Upper lobe of left lung (tissue), 4 donors: ENCODE measurements around the gene CBS.
"Not testable (repeated sequence)": the region's sequence is repeated elsewhere in the genome, so short reads cannot be mapped to it uniquely, and the experiment has no call there.

Source experiments
- CTCF ChIP-seq, 6 experiments: fragments of 450-650 bp in 4 of 6; fragments of 200-600 bp in 2 of 6; sonication (generic) in 2 of 6; IDR thresholded peaks; one replicate each; pipeline ENCODE4 v1.5.1; 2016 to 2019; ENCODE audit warnings: antibody characterized with exemption in 6 of 6
- EP300 ChIP-seq, 4 donors: sonication (generic); formaldehyde crosslinking; IDR thresholded peaks; one replicate each; pipeline ENCODE4 v1.5.1; 2017; ENCODE audit warnings: antibody characterized with exemption in 4 of 4, control low read depth in 2 of 4
- POLR2AphosphoS5 ChIP-seq, 2 donors: sonication (generic); formaldehyde crosslinking; IDR thresholded peaks; one replicate each; pipeline ENCODE4 v1.5.1; 2017; ENCODE audit warnings: antibody characterized with exemption in 2 of 2

GRCh38 chr21:43072742-43073141, 2.9 kb downstream of the CBS start:
- not testable (repeated sequence) for TF ChIP-seq CTCF, EP300, POLR2AphosphoS5 (IDR thresholded peaks at IDR 0.05)
